Activated naive CD4-positive, alpha-beta T cell treated with anti-CD3 and anti-CD28 coated beads, Interleukin-2, amount 10 ng/mL, durations not matched to agents 7 days and 5 days (primary cell): ENCODE data around the gene ANKRD28.

Experiments used
- CTCF ChIA-PET: fragments of 350-600 bp; sonication (Branson Sonifier 250); formaldehyde crosslinking; loops from one replicate; lab custom pipeline; 2021; ENCODE audit warnings: antibody characterized with exemption; lab: Charles Lee
- DNase-seq: peaks from one replicate; pipeline ENCODE4 v3.0.0-alpha.2; 2020
- H3K27ac Mint-ChIP-seq: one replicate; pipeline ENCODE4 v1.8.0; 2021; ENCODE audit warnings: mild to moderate bottlenecking, moderate library complexity, mixed read lengths
- H3K27me3 Mint-ChIP-seq: one replicate; pipeline ENCODE4 v1.8.0; 2021; ENCODE audit warnings: mild to moderate bottlenecking, mixed read lengths
- H3K36me3 Mint-ChIP-seq: one replicate; pipeline ENCODE4 v1.8.0; 2021; ENCODE audit warnings: mixed read lengths
- H3K4me1 Mint-ChIP-seq: one replicate; pipeline ENCODE4 v1.8.0; 2021; ENCODE audit warnings: mixed read lengths
- H3K4me3 Mint-ChIP-seq: one replicate; pipeline ENCODE4 v1.8.0; 2021; ENCODE audit warnings: mild to moderate bottlenecking, moderate library complexity, mixed read lengths
- H3K9me3 Mint-ChIP-seq: one replicate; pipeline ENCODE4 v1.8.0; 2021; ENCODE audit warnings: mixed read lengths

ANKRD28 gene

DNA sequence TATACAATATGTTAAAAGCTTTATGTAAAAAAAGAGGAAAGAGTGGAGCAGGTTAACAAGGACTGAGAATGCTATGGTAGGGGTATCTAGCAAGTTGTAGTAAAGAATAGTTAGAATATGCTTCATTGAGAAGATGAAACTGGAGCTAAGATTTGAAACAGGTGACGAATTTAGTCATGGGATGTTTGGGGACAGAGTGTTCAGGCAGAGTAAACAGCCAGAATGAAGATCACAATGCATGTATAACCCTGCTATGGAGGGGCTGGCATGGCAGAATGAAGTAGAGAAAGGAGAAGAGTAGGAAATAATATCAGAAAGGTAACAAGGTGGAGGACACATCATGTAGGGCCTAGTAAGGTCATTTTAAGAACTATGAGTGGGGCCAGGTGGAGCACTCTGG is 124.2 kb downstream of the ANKRD28 start:
- H3K36me3 Mint-ChIP-seq: peaks cover 29% of the 10 kb centered on the region
- no peaks in the 10 kb centered on the region for H3K9me3 Mint-ChIP-seq
- no peak overlapping the region for H3K4me3 Mint-ChIP-seq
- no peak overlapping the region for H3K27ac Mint-ChIP-seq
- CTCF ChIA-PET: interaction anchor here (0.6 to 0.8 kb wide), 2 partner anchors 17 to 562 kb away, joined by 3 read pairs; no protein-coding TSS in a partner anchor
- H3K4me1 Mint-ChIP-seq: no peaks in the 10 kb centered on the region
- no peaks in the 10 kb centered on the region for H3K27me3 Mint-ChIP-seq
- DNase-seq: no peak

DNA sequence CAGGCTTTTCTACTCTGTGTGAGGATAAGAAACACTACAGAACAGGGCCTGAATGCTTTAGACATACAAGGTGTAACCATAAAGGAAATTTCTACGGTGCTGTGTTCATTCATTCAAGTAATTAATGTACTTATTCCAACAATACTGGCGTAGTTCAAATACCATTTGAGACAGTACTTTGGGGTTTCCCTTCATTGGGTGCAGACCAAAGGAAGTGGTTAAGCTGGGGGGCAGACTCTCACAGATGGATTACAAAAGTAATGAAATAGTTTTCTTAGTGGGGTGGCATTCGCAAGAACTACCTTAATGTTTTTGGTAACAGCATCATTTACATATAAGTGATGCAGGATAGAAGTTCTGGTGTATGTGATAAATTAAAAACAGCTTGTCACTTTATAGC is 130.3 kb downstream of the ANKRD28 start:
- CTCF ChIA-PET: interaction anchor here (0.6 kb wide), 1 partner anchor 129 kb away, joined by 3 read pairs; no protein-coding TSS in a partner anchor
- H3K4me3 Mint-ChIP-seq: no peak overlapping the region
- H3K27me3 Mint-ChIP-seq: no peaks in the 10 kb centered on the region
- H3K9me3 Mint-ChIP-seq: peaks cover 2% of the 10 kb centered on the region
- peak; percentile 51 for DNase-seq
- no peak overlapping the region for H3K27ac Mint-ChIP-seq
- H3K36me3 Mint-ChIP-seq: peaks cover 37% of the 10 kb centered on the region
- H3K4me1 Mint-ChIP-seq: peaks cover 15% of the 10 kb centered on the region

DNA sequence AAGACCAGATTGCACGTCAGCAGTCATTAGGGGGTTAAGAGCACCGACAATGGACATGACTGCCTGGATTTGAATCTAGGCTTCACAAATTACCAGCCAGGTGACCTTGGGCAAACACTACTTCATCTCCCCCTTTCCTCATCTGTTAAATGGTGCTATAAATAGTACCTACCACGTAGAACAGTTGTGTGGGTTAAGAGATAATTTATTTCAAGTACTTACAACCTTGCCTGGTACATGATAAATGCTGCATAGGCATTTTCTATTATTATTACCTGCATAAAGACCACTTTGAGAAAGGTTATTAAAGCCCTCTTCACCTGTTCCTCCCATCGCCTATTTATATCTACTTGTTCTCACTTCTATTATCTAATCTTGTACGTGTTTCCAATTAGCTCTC is 131.5 kb downstream of the ANKRD28 start:
- H3K4me3 Mint-ChIP-seq: no peak overlapping the region
- H3K36me3 Mint-ChIP-seq: peaks cover 37% of the 10 kb centered on the region
- no peak for DNase-seq
- no peaks in the 10 kb centered on the region for H3K27me3 Mint-ChIP-seq
- no peak overlapping the region for H3K27ac Mint-ChIP-seq
- peaks cover 15% of the 10 kb centered on the region for H3K4me1 Mint-ChIP-seq
- peaks cover 3% of the 10 kb centered on the region for H3K9me3 Mint-ChIP-seq
- CTCF ChIA-PET: interaction anchor here (0.6 kb wide), 1 partner anchor 144 kb away, joined by 3 read pairs; no protein-coding TSS in a partner anchor

DNA sequence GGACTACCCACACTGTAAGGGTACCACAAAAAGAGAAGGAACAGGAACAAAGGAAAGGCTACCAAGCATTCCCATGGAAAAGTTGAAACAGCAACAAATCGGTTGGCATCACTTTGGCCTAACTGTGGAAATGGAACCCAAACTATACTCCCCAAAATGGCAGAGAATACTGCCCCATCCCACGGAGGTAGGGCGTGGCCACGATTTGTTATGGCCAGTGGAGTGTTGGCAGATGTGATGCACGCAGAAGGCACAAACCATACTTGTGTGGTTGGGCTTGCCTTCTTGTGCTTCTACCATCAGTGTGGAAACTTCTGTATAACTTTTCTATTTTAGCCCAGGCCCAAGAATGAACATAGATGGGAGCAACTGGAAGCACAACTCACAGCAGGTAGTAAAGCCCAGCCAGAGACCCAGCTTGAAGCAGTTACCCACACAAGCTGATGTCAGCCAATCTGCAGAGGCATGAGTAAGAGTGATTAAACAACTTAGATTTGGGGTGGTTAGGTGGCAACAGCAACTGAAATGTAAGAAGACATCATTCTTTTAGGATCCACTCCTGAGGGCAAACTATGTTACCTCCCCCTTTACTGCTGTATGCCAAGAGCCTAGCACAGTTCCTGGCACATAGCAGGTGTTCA is 132.1 kb downstream of the ANKRD28 start:
- CTCF ChIA-PET: no interaction called here
- Mint-ChIP-seq H3K36me3 (peaks cover 32% of the 10 kb centered on the region), H3K27ac (no peak overlapping the region), H3K9me3 (peaks cover 3% of the 10 kb centered on the region), H3K27me3 (peaks cover 5% of the 10 kb centered on the region), H3K4me3 (no peak overlapping the region), H3K4me1 (peaks cover 15% of the 10 kb centered on the region)
- DNase-seq: no peak

DNA sequence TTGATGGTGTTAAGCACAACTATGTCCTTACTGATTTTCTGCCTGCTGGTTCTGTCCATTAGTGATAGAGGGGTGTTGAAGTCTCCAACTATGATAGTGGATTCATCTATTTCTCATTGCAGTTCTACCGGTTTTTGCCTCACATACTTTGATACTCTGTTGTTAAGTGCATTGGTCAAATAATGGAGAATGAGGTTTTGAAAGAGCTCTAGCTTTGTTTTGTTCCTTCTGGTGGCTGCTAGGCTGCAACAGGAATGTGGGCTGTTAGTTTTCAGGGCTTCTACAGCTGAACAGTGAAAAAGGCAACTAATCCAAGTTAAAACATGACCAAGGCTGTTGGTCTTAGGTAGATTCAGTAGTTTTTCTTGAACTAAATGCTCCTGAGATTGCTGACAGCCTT is 133.6 kb downstream of the ANKRD28 start:
- H3K36me3 Mint-ChIP-seq: peaks cover 22% of the 10 kb centered on the region
- H3K9me3 Mint-ChIP-seq: peaks cover 9% of the 10 kb centered on the region
- H3K4me1 Mint-ChIP-seq: peaks cover 20% of the 10 kb centered on the region
- H3K27me3 Mint-ChIP-seq: peaks cover 8% of the 10 kb centered on the region
- DNase-seq: no peak
- no peak overlapping the region for H3K27ac Mint-ChIP-seq
- no peak overlapping the region for H3K4me3 Mint-ChIP-seq
- CTCF ChIA-PET: no interaction called here

DNA sequence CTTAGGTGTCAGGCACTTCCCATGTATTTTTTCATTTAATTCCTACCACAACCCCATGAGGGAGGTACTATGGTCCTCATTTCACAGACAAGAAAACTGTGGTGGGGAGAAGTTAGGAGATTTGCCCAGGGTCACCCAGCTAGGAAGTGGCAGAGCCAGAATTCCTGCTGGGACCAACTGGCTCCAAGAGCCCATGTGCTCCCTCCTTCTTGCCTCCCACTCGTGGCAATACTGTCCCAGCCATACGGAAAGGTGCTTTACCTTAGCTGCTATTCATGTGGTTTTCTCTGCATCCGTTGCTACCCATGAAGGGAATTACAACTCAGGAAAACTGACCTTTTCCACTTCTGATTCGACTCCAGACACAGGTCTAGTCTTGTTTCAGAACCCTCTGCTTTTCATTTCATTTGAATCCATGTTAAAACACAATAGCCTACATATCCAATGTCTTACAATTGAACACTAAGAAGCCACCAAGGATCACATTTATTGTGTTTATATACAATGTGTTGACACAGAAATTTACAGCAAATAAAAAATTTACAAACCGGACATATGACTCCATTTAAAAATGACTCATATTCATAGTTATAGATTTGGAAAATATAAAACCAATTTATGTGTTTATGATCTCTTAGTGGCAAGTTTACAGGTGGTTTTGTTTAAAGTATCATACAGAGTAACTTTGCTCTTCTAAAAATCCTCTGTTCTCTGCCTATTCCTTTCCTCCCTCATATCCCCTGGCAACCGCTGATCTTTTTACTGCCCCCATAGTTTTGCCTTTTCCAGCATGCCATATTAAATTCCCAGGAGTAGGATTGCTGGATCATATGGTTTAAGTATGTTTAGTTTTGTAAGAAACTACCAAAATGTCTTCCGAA is 137.5 kb downstream of the ANKRD28 start:
- Mint-ChIP-seq H3K4me1 (peaks cover 7% of the 10 kb centered on the region), H3K27me3 (peaks cover 17% of the 10 kb centered on the region), H3K27ac (no peak overlapping the region), H3K36me3 (peaks cover 14% of the 10 kb centered on the region), H3K4me3 (no peak overlapping the region), H3K9me3 (peaks cover 29% of the 10 kb centered on the region)
- CTCF ChIA-PET: no interaction called here
- DNase-seq: no peak

DNA sequence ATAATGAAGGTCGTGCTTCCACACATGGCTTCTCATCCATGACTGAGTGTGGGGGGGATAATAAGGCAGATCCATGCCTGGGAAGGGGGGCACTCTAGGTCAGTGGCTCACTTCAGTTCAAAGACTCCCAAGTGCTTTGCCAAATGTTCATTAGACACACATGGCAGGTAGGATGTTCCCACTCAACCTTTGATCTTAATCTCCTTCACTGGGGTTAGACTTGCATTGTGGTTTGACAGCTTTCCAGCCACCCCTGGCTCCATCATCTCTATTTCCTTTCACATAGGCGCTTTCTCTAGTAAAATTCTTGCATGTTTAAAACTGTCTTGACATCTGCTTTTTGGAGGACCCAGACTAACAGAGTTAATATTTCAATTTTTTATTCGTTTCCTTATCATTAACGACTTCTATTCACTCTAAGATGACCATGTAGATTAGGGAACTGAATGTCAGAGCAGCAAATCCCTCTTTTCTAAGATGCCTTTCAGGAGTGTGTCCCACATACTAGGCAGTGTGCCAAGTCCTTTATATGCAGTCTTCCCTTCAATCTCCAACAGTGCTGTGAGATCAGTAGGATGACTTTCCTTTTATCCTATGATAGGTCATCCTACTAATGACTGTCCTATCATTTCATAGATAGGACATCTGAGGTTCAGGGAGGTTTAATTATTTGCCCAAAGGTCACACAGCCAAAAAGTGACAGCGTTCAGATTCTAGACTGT is 138.4 kb downstream of the ANKRD28 start:
- peaks cover 17% of the 10 kb centered on the region for H3K27me3 Mint-ChIP-seq
- H3K4me1 Mint-ChIP-seq: peaks cover 7% of the 10 kb centered on the region
- H3K36me3 Mint-ChIP-seq: peaks cover 10% of the 10 kb centered on the region
- H3K4me3 Mint-ChIP-seq: no peak overlapping the region
- no peak for DNase-seq
- no peak overlapping the region for H3K27ac Mint-ChIP-seq
- H3K9me3 Mint-ChIP-seq: peaks cover 29% of the 10 kb centered on the region
- CTCF ChIA-PET: no interaction called here

DNA sequence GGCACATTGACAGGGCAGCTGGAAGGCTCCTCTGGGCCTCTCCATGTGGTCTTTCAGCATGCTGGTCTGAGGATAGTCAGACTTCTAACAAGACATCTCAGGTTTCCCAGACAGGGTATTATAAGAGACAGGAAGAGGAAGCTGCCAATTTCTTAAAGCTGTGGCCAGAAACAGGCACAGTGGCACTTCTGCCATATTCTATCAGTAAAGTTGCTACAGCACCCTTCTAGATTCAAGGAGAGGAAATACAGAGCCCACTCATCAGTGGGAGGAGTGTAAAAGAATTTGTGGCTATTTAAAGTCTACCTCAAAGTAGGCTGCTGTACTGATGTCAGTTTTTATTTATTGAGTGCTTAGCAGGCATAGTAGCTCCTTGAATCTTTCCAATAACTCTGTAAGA is 140.8 kb downstream of the ANKRD28 start:
- DNase-seq: no peak
- Mint-ChIP-seq H3K36me3 (peaks cover 12% of the 10 kb centered on the region), H3K9me3 (peaks cover 30% of the 10 kb centered on the region), H3K4me1 (peaks cover 7% of the 10 kb centered on the region), H3K4me3 (no peak overlapping the region), H3K27me3 (peaks cover 35% of the 10 kb centered on the region), H3K27ac (no peak overlapping the region)
- CTCF ChIA-PET: interaction anchor here (0.8 kb wide), 1 partner anchor 26 kb away, joined by 3 read pairs; no protein-coding TSS in a partner anchor

DNA sequence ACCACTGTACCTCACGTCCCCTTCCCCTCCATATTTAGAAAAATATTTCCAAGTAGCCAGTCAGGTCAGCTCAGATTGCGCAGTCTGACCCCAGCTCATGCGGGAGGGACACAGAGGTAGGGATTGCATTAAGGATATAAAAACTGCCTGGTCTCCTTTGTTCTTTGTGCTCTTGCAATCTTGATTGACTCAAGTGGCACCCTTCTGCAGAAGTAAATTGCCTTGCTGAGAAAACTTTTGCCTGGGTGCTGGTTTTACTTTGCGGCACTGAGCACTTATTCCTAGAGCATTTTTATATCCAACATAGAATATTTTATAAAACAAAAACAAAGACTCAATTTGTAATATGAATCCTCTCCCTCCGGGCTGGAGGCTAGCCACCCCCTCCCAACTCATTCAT is 141.4 kb downstream of the ANKRD28 start:
- Mint-ChIP-seq H3K27me3 (peaks cover 42% of the 10 kb centered on the region), H3K36me3 (peaks cover 12% of the 10 kb centered on the region), H3K9me3 (peaks cover 30% of the 10 kb centered on the region), H3K4me3 (no peak overlapping the region), H3K4me1 (peaks cover 7% of the 10 kb centered on the region), H3K27ac (no peak overlapping the region)
- no peak for DNase-seq
- CTCF ChIA-PET: no interaction called here

DNA sequence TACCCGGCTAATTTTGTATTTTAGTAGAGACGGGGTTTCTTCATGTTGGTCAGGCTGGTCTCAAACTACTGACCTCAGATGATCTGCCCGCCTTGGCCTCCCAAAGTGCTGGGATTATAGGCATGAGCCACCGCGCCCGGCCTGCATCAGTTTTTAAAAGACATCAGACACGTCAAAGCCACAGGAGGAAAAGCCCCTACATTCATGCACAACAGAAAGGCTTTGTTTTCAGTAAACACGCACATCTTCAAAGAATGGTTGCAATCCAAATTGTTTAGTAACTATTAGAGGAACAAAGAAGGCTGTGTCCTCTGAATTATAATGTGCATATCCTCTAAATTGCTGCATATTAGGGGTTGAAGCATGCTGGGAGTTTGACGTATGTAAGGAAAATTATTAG is 142.9 kb downstream of the ANKRD28 start:
- peaks cover 50% of the 10 kb centered on the region for H3K27me3 Mint-ChIP-seq
- H3K36me3 Mint-ChIP-seq: peaks cover 12% of the 10 kb centered on the region
- DNase-seq: no peak
- H3K4me1 Mint-ChIP-seq: peaks cover 7% of the 10 kb centered on the region
- H3K4me3 Mint-ChIP-seq: no peak overlapping the region
- CTCF ChIA-PET: no interaction called here
- peaks cover 34% of the 10 kb centered on the region for H3K9me3 Mint-ChIP-seq
- H3K27ac Mint-ChIP-seq: no peak overlapping the region

DNA sequence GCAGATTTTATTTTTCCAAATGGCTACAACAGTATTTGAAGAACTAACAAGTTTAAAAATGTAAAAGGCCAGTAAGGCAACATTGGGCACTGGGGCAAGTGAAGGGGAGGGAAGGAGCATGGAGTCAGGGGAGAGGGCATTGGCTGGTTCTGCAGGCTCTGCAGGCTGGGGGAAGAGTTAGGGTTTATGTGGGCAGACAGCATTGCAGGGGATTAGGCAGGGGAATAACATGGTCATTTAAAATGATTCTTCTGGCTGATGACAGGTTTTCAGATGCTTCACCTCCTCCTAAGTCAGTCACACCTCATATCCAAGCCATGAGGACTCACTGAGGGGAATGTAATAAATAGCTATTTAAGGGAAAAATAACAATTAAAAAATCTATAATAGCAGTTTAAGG is 143.7 kb downstream of the ANKRD28 start:
- Mint-ChIP-seq H3K27ac (no peak overlapping the region), H3K9me3 (peaks cover 34% of the 10 kb centered on the region)
- CTCF ChIA-PET: no interaction called here

DNA sequence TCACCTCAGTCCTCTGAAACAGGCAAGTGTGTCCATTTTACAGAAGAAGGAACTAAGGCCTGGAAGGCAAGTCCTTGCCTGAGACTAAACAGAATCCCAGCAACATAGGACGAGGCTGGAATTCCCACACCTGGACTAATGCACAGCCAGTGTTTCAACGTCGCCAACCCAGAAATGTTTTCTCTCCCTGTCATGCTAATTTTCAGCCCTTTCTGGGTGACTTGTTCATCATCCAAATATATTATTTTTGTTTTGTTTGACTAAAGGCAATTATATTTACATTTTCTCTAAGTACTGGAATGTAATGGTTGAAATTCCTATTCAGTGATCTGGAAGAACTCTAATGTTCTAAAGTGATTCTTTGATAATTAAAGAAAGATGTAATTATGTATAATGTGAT is 144.5 kb downstream of the ANKRD28 start:
- H3K36me3 Mint-ChIP-seq: peaks cover 22% of the 10 kb centered on the region
- peaks cover 15% of the 10 kb centered on the region for H3K4me1 Mint-ChIP-seq
- CTCF ChIA-PET: no interaction called here
- no peak overlapping the region for H3K4me3 Mint-ChIP-seq
- peaks cover 29% of the 10 kb centered on the region for H3K9me3 Mint-ChIP-seq
- no peak overlapping the region for H3K27ac Mint-ChIP-seq
- no peak for DNase-seq
- peaks cover 51% of the 10 kb centered on the region for H3K27me3 Mint-ChIP-seq

More for the DNA sequence above, 143.7 kb downstream of the ANKRD28 start:
- Mint-ChIP-seq H3K36me3 (peaks cover 18% of the 10 kb centered on the region), H3K4me3 (no peak overlapping the region), H3K4me1 (peaks cover 7% of the 10 kb centered on the region), H3K27me3 (peaks cover 56% of the 10 kb centered on the region)
- no peak for DNase-seq

DNA sequence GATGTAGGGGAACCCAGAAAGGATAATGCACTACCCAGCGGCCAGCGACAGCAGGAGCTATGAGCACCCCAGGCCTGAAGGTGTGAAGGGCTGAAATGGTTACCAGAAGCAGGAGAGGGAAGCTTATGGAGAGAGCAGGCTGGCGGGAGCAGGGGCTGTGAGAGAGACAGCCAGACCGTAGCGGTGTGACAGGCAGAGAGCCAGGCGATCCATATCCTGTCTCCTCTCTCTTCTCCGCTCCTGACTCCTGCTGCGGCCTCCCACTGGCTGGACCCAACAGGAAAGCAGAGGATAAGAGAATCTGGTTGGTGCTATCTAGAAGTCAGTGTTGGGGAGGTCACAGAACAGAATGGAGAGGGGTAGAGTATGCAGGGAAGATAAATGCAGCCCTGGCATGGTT is 146.4 kb downstream of the ANKRD28 start:
- H3K4me3 Mint-ChIP-seq: no peak overlapping the region
- no peak for DNase-seq

DNA sequence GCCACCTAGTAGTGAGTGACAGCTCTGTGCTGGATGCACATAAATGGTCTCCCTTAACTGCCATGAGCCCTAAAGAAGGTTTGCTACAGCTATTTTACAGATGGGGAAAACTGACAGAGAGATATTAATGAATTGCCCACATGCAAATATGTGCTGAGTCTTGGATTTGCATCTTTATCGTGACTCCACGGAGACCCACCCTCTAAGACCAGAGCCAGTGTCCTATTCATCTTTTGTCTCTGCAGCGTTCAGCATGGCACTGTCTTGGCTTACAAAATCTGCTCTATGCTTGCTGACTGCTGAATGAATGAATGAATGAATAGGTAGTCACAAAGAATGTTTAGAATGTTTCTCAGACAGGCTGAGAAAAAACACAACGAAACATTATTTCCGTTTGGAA is 147.9 kb downstream of the ANKRD28 start:
- H3K36me3 Mint-ChIP-seq: peaks cover 22% of the 10 kb centered on the region
- H3K27ac Mint-ChIP-seq: no peak overlapping the region
- CTCF ChIA-PET: no interaction called here
- no peak for DNase-seq
- peaks cover 19% of the 10 kb centered on the region for H3K9me3 Mint-ChIP-seq
- H3K27me3 Mint-ChIP-seq: peaks cover 68% of the 10 kb centered on the region
- H3K4me3 Mint-ChIP-seq: no peak overlapping the region
- peaks cover 47% of the 10 kb centered on the region for H3K4me1 Mint-ChIP-seq

More for the DNA sequence above, 146.4 kb downstream of the ANKRD28 start:
- peaks cover 23% of the 10 kb centered on the region for H3K36me3 Mint-ChIP-seq
- peaks cover 33% of the 10 kb centered on the region for H3K4me1 Mint-ChIP-seq
- H3K27ac Mint-ChIP-seq: no peak overlapping the region
- peaks cover 21% of the 10 kb centered on the region for H3K9me3 Mint-ChIP-seq
- peaks cover 59% of the 10 kb centered on the region for H3K27me3 Mint-ChIP-seq
- CTCF ChIA-PET: no interaction called here
